Left colon (tissue), 2 donors: ENCODE measurements around the gene MAGI2. TPM values are rescaled to one million over a fixed set of nuclear protein-coding genes. Genes with fewer than 3 reads are reported as not detected.
A peak's percentile ranks its signal among the peaks of the same experiment; 100 is the strongest.

Experiments
- ATAC-seq: fragments of 200-7000 bp; cut with Tn5 transposase; one replicate; pipeline ENCODE4 v1.9.1; 2020; ENCODE audit warnings: mild to moderate bottlenecking, moderate library complexity
- DNase-seq, 2 donors: peaks; one replicate each; pipeline ENCODE4 v3.0.0-alpha.2; 2020
- intact Hi-C, 2 donors: fragments of 100-400 bp; cut with DNase I in 1 of 2; cut with micrococcal nuclease in 1 of 2; formaldehyde crosslinking; loops; one replicate each; pipeline versions ENCODE4 v1.11.2 to v1.14.0; 2022; cut with DNase I, micrococcal nuclease
- total RNA-seq, 2 donors: library from RNA; stranded (reverse); fragmentation: NEBNext Ultra II Directional; extraction: Animal tissue kit (Norgen Biotek cat#: 25700); gene quantifications; one replicate each; pipeline ENCODE4 v1.2.1, GENCODE V29; 2021
- donor health status: DM: no; HTN: no; CAD: no.
- donor health status: DM: yes; HTN: yes; CAD: no.

Gene MAGI2
- total RNA-seq, 2 donors from 2014 or later, result 1.4 to 3.5 TPM

- DNase-seq (no peak), ATAC-seq (peak; percentile 60)
- intact Hi-C loops, result no loop called here
These were observed 235.4 kb downstream of the MAGI2 start for GRCh38 chr7:79217976-79218626.

DNA sequence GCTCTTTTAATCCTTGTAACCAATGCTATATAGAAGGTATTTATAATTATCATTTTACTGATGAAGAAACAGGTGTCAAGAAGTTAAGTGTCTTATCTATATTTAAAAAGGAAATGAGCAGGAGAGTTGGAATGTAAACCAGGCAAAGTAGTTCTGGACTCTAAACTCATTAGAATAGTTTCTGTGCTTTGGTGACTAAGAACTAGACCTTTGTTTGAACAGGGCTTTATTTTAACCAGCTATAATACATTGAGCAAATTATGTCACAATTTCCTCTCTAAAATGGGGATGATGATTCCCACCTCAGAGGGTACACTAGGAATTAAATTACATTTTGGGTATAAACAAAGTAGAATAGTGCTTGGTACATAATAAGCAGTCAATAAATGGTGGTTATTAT is 236.0 kb downstream of the MAGI2 start:
- DNase-seq, result no peak
- ATAC-seq, result peak; percentile 82
- intact Hi-C loops, result no loop called here

DNA sequence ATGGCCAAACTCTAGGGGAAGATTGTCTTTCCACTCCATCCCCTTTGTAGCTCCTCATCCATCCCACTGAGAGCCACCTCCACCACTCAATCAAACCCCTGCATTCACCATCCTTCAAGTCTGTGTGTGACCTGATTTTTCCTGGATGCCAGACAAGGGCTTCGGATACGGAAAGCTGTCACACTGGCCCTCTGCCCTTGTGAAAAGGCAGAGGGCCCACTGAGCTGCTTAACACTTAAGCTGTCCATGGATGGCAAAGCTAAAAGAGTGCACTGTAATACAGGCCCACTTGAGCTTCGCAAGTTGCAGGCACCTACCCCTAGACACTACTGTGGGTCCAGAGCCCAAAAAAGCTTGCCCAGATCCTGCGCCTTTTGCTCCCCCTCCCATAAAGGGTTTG is 237.2 kb downstream of the MAGI2 start:
- intact Hi-C loops, result no loop called here

DNA sequence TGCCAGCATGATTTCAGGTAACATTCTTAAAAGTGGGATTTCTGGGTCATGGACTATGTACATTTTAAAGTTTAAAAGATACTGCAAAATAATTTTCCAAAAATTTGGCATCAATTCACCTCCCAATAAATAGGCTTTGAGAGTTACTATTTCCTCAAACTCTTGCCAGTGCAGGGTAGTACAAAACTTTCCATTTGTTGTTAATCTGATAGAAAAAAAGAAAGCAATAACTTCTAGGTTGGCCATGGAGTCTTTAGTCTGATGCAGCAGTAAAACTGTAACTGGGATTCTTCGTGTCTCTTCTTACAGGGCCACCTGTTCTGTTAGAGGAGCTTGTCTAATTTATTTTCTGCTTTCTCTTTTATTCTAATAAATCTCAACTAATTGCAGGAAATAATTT is 241.1 kb downstream of the MAGI2 start:
- ATAC-seq (no peak), DNase-seq (no peak)
- intact Hi-C loops, result no loop called here

More for the DNA sequence above, 237.2 kb downstream of the MAGI2 start:
- no peak for DNase-seq
- ATAC-seq, result no peak

DNA sequence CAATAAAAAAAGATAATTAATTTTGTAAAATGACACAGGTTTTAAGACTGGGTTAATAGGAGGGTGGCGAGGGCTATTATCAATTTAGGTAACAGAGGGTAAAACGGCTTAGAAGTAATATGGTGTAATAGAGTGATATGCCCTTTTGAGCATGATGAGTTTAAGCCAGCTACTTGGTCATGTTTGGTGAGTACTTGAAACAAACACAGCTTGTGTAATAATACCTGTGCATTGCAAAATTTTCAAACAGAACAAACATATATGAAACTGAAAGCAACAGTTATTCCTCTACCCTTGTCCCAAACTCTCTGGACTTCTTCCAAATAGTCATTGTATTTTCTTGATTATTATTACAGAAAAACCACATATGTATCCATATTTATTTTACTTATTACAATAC is 241.7 kb downstream of the MAGI2 start:
- intact Hi-C loops, result no loop called here
- no peak for ATAC-seq

DNA sequence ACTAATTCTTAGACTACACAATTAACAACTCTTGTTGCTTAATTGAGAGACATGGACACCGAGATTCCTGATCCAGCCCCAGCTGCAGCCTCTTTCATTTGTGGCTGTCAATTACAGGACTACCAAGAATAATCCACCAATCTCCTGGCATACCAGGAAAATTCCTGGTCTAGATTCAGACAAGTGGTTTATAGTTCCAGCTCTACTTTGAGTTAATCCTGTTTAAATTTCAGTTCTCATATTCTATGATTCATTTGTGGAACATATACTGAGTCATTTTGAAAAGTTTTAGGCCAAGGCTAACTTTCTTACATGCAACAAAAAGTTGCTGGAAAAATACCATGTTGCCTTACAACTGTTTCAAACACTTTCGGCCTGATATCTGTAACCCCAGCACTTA is 253.5 kb downstream of the MAGI2 start:
- ATAC-seq (no peak), DNase-seq (no peak)
- intact Hi-C loops, result no loop called here

More for the DNA sequence above, 241.7 kb downstream of the MAGI2 start:
- no peak for DNase-seq

GRCh38 chr7:79199266-79199665 is 254.2 kb downstream of the MAGI2 start:
- intact Hi-C loops, result no loop called here
- ATAC-seq (no peak), DNase-seq (no peak)

- no peak for ATAC-seq
- intact Hi-C loops, result no loop called here
- DNase-seq, result no peak
These were observed 267.9 kb downstream of the MAGI2 start for GRCh38 chr7:79185605-79186004.

DNA sequence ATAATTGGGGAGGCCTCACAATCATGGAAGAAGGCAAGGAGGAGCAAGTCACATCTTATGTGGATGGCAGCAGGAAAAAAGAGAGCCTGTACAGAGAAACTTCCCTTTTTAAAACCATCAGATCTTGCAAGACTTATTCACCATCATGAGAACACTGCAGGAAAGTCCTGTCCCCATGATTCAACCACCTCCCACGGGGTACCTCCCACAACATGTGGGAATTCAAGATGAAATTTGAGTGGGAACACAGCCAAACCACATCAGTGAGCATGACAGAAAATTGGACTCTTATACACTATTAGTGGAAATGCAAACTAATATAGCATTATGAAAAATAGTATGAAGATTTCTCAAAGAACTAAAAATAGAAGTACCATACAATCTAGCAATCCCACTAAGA is 271.2 kb downstream of the MAGI2 start:
- intact Hi-C loops, result no loop called here
- DNase-seq (no peak), ATAC-seq (no peak)

GRCh38 chr7:79180533-79180932 is 272.9 kb downstream of the MAGI2 start:
- intact Hi-C loops, result no loop called here
- no peak for DNase-seq
- no peak for ATAC-seq

- DNase-seq (no peak), ATAC-seq (peak; percentile 59)
- intact Hi-C loops, result no loop called here
These were observed 276.5 kb downstream of the MAGI2 start for GRCh38 chr7:79176859-79177477.

DNA sequence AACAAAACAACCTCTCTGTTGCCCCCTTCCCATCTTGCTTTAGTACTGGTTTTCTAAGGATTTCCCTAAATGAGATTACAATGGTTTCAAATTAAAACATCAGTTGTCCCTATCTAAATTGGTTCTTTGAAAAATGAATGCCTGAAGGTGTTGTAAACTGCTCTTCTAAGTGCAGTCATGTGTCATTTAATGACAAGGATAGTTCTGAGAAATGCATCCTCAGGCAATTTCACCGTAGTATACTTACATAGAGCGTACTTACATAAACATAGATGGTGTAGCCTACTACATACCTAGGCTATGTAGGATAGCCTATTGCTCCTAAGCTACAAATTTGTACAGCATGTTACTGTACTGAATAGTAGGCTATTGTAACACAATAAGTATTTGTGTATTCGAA is 278.1 kb downstream of the MAGI2 start:
- intact Hi-C loops, result no loop called here
- DNase-seq (no peak), ATAC-seq (no peak)

GRCh38 chr7:79165225-79165624 is 288.2 kb downstream of the MAGI2 start:
- DNase-seq, result no peak
- ATAC-seq, result no peak
- intact Hi-C loops, result no loop called here

DNA sequence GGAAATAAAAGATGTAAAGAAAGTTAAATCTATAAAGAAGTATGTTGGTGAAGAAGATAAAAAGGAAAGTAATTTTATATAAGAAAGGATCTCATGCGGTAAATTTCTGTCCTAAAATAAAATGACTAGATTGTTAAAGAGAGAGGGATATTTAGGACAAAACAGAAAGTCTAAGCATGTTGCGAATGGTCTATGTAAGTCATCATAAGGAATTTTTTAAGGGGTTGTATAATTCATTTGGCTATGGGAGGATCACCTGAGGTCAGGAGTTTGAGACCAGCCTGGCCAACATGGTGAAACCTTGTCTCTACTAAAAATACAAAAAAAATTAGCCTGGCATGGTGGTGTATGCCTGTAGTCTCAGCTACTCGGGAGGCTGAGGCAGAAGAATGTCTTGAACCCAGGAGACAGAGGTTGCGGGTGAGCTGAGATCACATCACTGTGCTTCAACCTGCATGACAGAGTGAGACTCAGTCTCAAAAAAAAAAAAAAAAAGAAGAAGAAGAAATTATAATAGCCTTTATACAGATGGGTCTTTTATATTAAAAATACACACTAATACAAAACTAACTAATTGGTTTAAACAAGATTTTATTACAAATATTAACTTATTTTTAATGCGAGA is 294.3 kb downstream of the MAGI2 start:
- DNase-seq, result no peak
- intact Hi-C loops, result no loop called here
- ATAC-seq, result no peak

- intact Hi-C loops, result no loop called here
- DNase-seq, result no peak
- ATAC-seq, result no peak
These were observed 296.2 kb downstream of the MAGI2 start for GRCh38 chr7:79157281-79157680.

GRCh38 chr7:79149831-79150230 is 303.6 kb downstream of the MAGI2 start:
- ATAC-seq, result no peak
- intact Hi-C loops, result no loop called here

GRCh38 chr7:79142706-79143105 is 310.8 kb downstream of the MAGI2 start:
- ATAC-seq (no peak), DNase-seq (no peak)
- intact Hi-C loops, result no loop called here

More at GRCh38 chr7:79149831-79150230, 303.6 kb downstream of the MAGI2 start:
- no peak for DNase-seq

- ATAC-seq (no peak), DNase-seq (no peak)
- intact Hi-C loops, result no loop called here
These were observed 312.2 kb downstream of the MAGI2 start for GRCh38 chr7:79141252-79141651.

DNA sequence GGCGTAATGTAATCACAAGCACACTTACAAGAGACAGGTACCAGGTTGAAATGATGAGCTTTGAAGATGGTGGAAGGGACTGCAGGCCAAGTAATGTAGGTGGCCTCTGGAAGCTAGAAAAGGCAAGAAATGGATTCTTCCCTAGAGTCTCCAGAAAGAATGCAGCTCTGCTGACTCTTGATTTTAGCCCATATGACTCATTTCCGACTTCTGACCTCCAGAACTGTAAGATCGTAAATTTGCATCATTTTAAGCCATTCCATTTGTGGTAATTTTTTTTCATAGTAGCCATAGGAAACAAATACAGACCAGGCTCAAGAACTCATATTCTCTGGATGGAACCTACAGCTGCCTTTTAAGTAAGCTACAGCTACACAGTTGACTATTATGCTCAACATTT is 315.5 kb downstream of the MAGI2 start:
- ATAC-seq, result no peak
- DNase-seq, result no peak
- intact Hi-C loops, result no loop called here

- DNase-seq (no peak), ATAC-seq (no peak)
- intact Hi-C loops, result no loop called here
These were observed 320.5 kb downstream of the MAGI2 start for GRCh38 chr7:79132844-79133451.
